Progenitor cell of endocrine pancreas (in vitro differentiated cells): ENCODE results near the gene ASB1. TPM values are rescaled to one million over a fixed set of nuclear protein-coding genes. Genes with fewer than 3 reads are reported as not detected.
"Not testable (repeated sequence)": the region's sequence is repeated elsewhere in the genome, so short reads cannot be mapped to it uniquely, and the experiment has no call there.

Experiments used
- DNase-seq: peaks from one replicate; pipeline ENCODE4 v3.0.0; 2021; ENCODE audit warnings: low spot score; ENCODE audit not compliant: unreplicated experiment
- H3K27ac Mint-ChIP-seq: 2 replicates; pipeline ENCODE4 v1.8.0; 2021; ENCODE audit warnings: mild to moderate bottlenecking, moderate library complexity, mixed read lengths
- H3K27me3 Mint-ChIP-seq: 2 replicates; pipeline ENCODE4 v1.8.0; 2021; ENCODE audit warnings: mixed read lengths
- H3K36me3 Mint-ChIP-seq: 2 replicates; pipeline ENCODE4 v1.8.0; 2022; ENCODE audit warnings: mixed read lengths; ENCODE audit not compliant: insufficient read depth
- H3K4me1 Mint-ChIP-seq: 2 replicates; pipeline ENCODE4 v1.8.0; 2021; ENCODE audit warnings: low read depth, mixed read lengths
- H3K4me3 Mint-ChIP-seq: 2 replicates; pipeline ENCODE4 v1.8.0; 2021; ENCODE audit warnings: low read depth, mild to moderate bottlenecking, moderate library complexity, mixed read lengths
- H3K9me3 Mint-ChIP-seq: 2 replicates; pipeline ENCODE4 v1.8.0; 2021; ENCODE audit warnings: low read depth, mixed read lengths
- CTCF ChIP-seq: fragments of 200-600 bp; sonication (generic); IDR thresholded peaks from one replicate; pipeline ENCODE4 v1.5.0; 2021; ENCODE audit warnings: antibody characterized with exemption, mild to moderate bottlenecking; ENCODE audit not compliant: unreplicated experiment
- total RNA-seq: library from RNA; stranded (reverse); gene quantifications from 2 replicates; pipeline ENCODE4 v1.2.1, GENCODE V29; 2021

The ASB1 gene
- total RNA-seq, 1 donor from 2014 or later = 46.8 TPM

- Mint-ChIP-seq H3K36me3 (peaks cover 16% of the 10 kb centered on the region), H3K4me3 (no peak overlapping the region), H3K4me1 (peaks cover 24% of the 10 kb centered on the region), H3K9me3 (no peaks in the 10 kb centered on the region), H3K27ac (peak overlapping the region; percentile 76), H3K27me3 (no peaks in the 10 kb centered on the region)
- no peak for TF ChIP-seq CTCF
- no peak for DNase-seq
Observed at GRCh38 chr2:238438856-238439849, 12.4 kb downstream of the ASB1 start.

- Mint-ChIP-seq H3K27ac (peak overlapping the region; percentile 16), H3K4me1 (peaks cover 24% of the 10 kb centered on the region), H3K36me3 (peaks cover 15% of the 10 kb centered on the region), H3K9me3 (no peaks in the 10 kb centered on the region), H3K4me3 (no peak overlapping the region), H3K27me3 (no peaks in the 10 kb centered on the region)
- no peak for TF ChIP-seq CTCF
- DNase-seq = no peak
Observed at GRCh38 chr2:238439917-238440316, 13.2 kb downstream of the ASB1 start.

- peaks cover 24% of the 10 kb centered on the region for H3K4me1 Mint-ChIP-seq
- peak overlapping the region; percentile 16 for H3K27ac Mint-ChIP-seq
- H3K9me3 Mint-ChIP-seq = no peaks in the 10 kb centered on the region
- peaks cover 17% of the 10 kb centered on the region for H3K36me3 Mint-ChIP-seq
- H3K27me3 Mint-ChIP-seq = no peaks in the 10 kb centered on the region
- no peak for DNase-seq
- H3K4me3 Mint-ChIP-seq = no peak overlapping the region
- no peak for TF ChIP-seq CTCF
Observed at GRCh38 chr2:238440331-238440730, 13.6 kb downstream of the ASB1 start.

GRCh38 chr2:238440767-238441166 is 14.0 kb downstream of the ASB1 start:
- H3K27ac Mint-ChIP-seq = peak overlapping the region; percentile 20
- no peaks in the 10 kb centered on the region for H3K27me3 Mint-ChIP-seq
- no peak for TF ChIP-seq CTCF
- peaks cover 17% of the 10 kb centered on the region for H3K36me3 Mint-ChIP-seq
- no peak overlapping the region for H3K4me3 Mint-ChIP-seq
- peaks cover 24% of the 10 kb centered on the region for H3K4me1 Mint-ChIP-seq
- DNase-seq = no peak
- no peaks in the 10 kb centered on the region for H3K9me3 Mint-ChIP-seq

- Mint-ChIP-seq H3K9me3 (no peaks in the 10 kb centered on the region), H3K4me3 (no peak overlapping the region), H3K27me3 (no peaks in the 10 kb centered on the region), H3K27ac (peak overlapping the region; percentile 59), H3K4me1 (peaks cover 24% of the 10 kb centered on the region), H3K36me3 (peaks cover 16% of the 10 kb centered on the region)
- TF ChIP-seq CTCF = no peak
- DNase-seq = no peak
Observed at GRCh38 chr2:238441262-238442114, 14.8 kb downstream of the ASB1 start.

- not testable (repeated sequence) for H3K4me3 Mint-ChIP-seq, DNase-seq, H3K27me3 Mint-ChIP-seq, H3K9me3 Mint-ChIP-seq
- Mint-ChIP-seq H3K4me1 (peaks cover 24% of the 10 kb centered on the region), H3K36me3 (peaks cover 19% of the 10 kb centered on the region), H3K27ac (peak overlapping the region; percentile 59)
Observed at GRCh38 chr2:238442257-238442656, 15.5 kb downstream of the ASB1 start.
